Activated CD4-positive, alpha-beta T cell treated with anti-CD3 and anti-CD28 coated beads, Interleukin-2, amount 50 U/mL, for 1 hour (primary cell): Measurements from ENCODE around the gene CCT5.

Experiments used
- DNase-seq: peaks from one replicate; pipeline ENCODE4 v3.0.0-alpha.2; 2020

CCT5 gene

DNA sequence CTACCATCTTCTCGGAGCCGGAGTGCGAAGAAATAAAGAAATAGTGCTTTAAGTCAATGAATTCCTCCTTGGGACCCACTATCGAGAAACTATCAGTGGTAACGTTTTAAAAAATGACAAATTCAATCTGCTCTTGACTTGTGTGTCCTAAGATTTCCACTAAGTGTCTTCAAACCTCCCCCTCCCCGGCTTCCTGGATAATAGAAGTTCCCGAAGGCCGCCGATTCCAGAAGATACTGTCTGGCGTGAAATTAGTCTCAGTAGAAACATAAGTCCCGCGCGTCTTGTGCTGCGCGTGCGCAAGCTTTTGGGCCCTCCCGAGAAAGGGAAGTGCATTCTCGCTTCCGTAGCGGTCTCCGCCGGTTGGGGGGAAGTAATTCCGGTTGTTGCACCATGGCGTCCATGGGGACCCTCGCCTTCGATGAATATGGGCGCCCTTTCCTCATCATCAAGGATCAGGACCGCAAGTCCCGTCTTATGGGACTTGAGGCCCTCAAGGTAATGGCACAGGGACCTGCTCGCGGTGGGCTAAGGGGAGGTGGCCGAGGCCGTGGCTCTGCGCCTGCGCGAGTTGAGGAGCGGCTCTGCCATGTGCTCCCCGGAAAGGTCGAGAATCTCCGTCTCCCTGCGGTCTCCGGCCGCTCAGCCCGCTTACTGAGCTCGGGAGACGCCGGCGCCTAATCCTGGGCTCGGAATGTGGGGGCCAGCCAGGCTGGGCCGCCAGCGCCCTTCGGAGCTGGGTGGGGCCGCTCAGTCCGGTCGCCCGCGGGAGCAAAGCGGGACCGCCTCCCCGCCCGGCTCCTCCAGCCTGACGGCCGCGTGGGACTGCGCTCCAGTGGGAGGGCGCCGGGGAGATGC is at the start of gene CCT5:
TSS of gene CCT5 (plus strand) at position 333 of the 858 bp plus-strand sequence. CDS start at position 394, 61 bp downstream.
- peak; percentile 85 for DNase-seq

DNA sequence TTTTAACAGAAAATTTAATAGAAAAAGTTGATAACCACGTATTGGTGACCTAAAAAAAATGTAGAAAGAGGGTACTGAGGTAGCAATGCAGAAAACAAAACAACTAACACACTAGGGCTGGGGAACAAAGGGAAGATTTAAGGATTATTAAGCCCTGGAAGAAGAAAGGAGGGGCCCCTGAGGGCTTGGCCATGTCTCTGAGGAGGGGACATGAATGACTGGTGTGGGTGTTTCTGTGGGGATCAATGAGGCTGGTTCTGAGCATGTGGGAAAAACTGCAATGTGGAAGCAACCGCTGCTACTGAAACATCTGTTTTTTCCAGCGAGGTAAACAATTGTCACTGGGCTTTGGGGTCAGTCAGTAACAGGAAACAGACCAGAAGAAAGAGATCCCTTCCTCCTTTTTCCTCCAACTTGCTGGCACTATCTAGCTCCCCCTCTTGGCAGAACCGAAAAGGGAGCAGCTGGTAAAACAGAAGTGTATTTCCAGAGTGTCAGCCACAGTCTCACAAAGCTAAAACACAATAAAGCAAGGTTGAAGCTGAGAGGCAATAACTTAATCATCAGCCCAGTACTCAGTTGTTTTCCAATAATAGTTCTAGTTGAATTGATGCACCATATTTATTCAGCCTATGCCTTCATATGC is 48.7 kb upstream of the CCT5 start:
- no peak for DNase-seq

DNA sequence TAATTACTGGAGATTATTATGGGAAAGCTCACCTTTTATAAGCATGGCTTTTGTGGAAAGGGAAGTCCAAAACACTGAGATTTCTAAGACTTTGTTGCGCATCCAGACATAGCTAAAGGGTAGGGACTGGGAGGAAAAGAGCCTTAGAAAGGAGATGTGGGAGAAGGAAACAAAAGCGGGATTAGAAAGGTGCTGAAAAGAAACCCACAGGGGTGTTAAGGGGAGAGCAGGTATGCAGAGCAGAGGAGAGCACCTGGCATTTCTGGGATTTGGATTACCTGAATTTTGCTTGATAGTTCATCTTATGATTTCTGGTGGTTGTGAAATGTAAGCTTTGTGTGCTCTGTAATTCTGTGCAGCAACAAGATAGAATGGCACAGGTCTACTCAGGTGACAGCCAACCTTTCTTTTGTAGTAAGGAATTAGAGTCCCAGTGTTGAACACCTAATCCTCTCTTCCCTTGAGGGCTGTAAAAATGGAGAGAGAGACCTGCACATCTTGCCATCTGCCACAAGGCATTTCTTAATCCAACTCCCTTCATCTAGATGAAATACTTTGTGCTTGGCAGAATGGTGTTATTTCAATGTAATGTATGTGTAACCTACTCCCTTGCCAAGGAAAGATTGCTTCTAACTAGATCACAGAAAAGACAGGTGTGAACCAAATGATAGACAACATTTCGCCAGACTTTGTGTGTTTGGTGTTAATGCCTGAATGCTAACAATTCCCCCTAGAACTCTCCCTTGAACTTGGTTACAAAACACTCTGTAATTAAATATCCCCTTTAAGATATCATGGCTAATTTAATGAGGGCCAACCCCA is 47.8 kb upstream of the CCT5 start:
- no peak for DNase-seq

DNA sequence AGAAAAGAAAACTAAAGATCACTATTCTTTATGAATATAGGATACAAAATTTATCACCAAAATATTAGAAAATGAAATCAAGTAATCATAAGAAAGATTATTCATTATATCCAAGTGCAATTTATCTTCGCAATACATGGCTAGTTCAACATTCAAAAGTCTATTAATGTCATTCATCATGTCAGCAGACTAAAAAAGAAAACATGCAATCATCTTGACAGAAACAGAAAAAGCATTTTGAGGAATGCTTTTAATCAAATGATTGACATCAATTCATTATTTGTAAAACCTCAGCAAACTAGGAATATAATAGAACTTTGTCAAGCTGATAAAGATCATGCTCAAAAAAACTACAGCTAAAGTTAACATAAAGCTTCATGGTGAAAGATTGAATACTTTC is 41.1 kb upstream of the CCT5 start:
- DNase-seq: no peak

DNA sequence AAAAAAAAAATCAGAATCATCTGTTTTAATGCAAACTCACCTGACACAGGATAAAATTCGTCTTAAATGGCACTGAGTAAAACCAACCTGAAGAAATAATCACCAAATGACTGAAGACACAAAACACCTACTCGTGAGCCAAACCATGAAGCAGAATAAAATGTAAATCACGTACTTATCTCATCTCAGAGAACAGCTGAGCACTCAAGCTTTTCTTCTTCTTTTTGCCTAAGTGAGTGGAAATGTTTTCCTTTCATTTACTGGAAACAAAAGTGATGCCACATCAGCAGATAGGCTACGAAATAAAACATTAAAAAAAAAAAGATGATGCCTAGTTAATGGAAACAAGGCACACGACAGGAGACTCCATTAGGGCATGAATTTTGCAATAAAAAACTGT is 36.8 kb upstream of the CCT5 start:
- no peak for DNase-seq

DNA sequence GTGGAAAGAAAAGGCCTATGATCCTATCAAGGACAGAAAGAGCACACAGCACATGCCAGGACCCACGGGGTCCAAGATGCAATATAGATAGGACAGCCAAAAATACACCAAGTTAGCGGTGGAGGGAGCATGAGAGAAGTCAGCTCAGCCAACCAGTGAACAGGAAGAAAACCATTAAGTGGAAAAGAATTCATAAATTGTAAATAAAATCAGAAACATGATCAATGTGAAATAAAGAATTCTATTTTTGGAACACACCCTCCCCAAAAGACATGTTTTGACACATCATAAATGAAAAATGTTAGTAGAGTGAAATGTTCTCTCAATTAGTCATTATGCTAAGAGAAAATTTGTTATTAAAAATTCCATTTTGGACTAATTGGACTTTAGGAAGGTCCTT is 36.0 kb upstream of the CCT5 start:
- DNase-seq: no peak

DNA sequence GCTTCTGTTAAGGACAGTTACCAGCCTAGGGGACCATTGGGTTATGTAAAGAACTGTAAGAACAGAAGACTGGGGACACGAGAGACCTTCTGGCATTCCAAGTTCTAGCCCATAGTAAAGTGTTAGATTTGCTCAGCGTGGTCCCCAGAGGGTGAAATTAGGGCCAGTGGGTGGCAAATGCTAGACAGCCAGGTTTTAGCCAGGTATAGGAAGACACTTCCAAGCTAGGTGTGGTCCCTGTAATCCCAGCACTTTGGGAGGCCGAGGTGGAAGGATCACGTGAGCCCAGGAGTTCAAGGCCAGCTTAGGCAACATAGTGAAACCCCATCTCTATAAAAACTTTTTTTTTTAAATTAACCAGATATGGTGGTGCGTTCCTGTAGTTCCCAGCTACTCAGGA is 34.7 kb upstream of the CCT5 start:
- no peak for DNase-seq

DNA sequence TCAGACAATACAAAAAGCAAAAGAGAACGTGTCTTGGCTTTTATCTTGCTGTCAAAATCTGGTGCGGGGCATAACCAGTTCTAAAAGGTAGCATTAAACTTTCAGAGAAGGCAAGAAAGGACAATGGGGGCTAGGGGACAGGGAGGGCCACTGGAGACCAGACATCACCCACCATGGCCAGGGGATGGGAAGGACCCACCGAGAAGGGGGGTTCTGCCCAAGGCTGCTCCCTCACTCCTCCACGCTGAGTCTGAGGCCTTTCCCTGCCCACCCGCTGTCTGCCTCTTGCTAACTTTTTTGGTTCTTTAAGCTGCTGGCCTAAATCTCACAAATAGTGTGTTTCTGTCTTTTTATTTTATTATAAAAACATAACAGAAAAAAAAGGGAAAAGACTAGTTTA is 34.0 kb upstream of the CCT5 start:
- DNase-seq: no peak

DNA sequence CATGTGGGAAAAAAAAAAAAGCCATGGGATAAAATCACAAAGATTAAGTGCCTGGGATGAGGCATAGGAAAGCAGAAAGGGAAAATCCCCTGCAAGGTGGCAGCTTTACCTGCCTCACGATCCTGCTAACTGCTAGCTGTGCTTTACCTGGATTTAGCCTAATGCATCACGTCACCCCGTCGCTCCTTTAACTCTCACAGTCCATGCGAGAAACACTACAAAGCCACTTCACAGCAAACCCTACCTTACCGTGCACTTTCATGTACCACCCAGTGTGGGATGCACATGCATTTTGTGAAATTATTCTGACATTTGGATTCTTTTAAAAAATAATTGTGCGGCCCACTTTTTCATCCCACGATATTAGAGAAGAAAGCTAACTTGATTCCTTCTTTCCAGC is 31.4 kb upstream of the CCT5 start:
- no peak for DNase-seq

DNA sequence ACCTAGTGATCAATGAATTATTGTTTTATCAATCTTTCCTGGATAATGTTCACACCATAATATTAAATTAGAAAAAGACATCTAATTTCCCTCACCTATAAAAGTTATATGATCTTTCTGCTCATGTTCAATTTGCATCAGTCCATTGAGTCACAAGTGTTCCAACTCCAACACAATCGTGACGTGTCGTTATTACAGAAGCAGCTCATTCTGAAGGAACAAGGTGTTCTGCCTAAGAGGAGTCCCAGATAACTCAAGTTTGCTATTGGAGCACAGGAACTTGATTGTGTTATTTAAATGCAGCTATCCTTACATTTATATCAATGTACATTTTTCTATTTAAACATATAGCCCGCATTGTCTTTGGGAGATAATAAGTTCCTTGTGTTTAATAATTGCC is 31.0 kb upstream of the CCT5 start:
- DNase-seq: no peak

DNA sequence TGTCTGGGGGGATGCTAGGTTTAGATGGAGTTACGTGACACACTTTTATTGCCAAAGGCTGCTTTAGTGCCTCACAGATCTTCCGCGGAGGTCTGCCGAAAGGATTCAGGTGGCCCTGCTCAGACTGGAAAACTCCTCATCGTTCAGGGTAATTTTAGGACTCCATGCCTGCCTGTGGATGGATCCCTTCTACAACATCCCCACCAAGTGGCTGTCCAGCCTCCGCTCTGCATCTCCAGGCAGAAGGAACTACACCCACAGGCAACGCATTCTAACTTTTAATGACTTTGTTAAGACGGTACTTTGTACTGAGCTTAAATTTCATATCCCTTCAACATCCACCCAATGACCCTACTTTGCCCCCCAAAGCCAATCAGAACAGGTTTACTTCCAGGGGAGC is 29.8 kb upstream of the CCT5 start:
- DNase-seq: no peak

DNA sequence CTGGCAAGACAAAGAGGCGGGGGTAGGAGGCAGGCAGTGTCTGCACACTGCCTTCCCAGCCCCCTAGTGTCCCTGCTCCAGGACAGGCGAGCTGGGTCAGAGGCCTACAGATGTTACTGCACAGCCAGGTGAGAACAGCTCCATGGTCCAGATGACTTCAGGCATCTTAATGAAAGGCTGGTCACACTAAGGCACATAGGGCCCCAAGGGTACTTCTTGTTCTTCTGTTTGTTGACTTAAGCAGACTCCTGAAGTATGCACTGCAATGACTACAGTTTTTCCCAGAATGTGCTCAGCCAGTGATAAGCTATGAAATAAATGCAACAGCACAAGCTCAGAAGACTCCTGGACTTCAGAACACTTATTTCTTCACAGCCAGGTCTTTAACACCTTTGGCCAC is 27.8 kb upstream of the CCT5 start:
- DNase-seq: no peak

DNA sequence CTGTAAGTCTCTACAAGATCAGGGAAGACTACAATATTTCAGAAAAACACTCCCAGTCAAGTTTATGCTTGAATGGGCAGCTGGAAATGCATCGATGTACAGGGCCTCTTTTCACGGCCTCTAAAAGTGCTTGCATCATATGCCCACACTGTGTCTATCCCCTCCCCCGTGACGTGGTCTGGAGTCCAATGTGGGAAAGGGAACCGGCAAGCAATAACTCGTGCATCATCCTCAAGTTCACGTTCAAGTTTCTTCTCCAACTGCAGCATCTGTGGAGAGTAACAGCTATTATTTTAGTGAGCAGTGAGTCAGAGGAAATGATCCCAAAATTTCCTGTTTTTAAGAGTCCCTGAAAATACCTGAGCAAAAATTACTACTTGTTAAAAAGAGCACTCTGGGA is 22.7 kb upstream of the CCT5 start:
- DNase-seq: no peak

DNA sequence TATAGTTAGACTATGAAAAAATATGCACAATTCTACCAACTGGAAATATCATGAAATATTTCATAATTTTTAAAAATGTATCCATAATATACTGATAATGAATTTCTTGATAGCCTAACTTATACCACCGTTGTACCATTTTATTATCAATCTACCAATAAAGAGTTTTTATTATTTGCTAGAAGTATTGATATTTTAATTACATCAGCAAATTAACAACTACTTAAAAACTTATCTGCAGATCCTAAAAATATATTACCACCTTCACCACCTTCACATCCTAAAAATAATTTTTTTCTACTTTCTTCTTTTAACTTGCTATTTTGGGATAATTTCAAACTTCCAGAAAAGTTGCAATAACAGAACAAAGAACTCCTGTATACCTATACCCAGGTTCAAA is 21.8 kb upstream of the CCT5 start:
- DNase-seq: no peak

DNA sequence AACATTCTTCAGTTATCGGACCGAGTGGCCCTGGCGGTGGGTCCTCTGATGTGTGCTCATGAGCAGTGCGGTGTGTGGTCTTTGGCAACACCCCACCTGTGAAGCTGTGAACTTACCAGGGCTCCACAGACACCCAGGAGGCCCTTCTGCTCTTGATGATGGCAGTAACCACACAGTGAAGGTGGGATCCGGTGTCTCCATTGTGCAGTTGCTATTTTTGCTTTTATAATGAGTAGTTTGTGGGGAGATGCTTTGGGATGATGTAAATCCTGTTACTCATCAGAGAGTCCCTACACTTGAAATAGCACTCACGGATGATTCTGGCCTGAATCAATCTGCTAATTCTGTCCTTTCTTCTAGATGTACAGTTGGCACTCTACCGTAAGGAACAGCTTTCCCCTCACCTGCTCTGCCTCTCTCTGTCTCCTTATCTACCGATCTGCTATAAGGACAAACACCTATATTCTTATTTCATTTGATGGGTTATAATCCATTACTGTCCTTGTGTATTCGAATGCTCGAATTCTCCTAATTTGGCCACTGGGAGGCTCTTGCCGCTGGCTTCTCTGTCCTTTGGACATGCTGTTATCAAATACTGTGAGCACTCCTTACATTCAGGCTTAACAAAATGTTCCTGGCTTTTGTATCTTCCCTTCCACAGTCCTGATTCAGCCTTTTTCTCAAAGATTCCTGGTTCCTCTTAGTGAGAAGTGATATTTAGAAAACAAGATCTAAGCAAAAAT is 20.6 kb upstream of the CCT5 start:
- no peak for DNase-seq

DNA sequence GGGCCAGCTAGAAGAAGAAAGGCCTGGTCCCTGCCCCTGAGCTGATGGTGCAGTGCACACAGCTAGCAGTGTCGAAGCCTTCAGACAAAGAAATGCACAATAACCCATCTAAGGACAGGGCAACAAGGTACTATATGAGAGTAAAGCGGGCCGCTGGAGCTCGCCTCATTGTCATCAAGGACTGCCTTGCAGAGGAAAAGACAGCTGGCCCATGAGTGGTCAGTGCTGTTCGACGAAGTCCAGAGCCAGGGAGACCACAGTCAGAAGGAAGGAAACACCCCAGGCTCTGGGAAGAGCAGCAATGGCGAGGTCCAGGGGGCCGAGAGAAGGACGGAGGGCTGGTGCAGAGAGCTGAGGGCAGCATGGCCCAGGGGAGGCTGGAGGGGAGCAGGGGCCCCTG is 17.7 kb upstream of the CCT5 start:
- no peak for DNase-seq

DNA sequence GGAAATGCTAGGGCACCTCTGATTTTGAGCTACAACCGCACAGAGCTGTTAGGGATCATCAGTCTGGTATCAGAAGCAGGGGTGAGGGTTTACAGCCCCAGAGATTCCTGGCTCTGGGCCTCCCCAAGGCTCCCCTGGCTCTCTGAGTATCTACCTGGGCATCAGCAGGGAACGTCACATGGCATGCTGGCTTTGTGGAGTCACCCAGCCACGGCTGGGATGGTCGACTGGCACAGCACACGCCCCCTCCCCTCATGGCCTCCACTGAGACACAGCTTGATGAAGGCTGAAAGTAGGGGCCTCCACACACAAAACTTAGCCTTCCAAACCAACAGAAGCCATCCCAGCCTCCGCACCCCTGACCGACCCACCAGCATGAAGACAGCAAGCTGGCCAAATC is 17.1 kb upstream of the CCT5 start:
- no peak for DNase-seq

DNA sequence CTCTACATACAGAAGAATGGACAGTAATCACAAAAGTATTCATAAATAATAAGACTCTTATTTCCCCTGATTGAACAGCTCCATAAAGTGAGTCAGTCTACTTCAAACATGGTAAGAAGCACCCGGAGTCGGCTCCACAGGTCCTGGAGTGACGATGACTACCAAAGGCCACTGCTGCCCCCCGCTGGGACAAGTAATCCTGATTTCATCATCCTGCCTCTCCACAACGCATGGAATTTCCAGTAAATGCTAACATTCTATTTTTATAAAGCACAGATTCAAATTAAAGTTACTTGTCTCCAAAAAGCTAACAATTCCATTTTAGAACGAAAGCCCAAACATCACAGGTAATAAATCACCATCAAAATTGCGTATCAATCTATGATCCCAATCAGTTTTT is 16.6 kb upstream of the CCT5 start:
- no peak for DNase-seq

DNA sequence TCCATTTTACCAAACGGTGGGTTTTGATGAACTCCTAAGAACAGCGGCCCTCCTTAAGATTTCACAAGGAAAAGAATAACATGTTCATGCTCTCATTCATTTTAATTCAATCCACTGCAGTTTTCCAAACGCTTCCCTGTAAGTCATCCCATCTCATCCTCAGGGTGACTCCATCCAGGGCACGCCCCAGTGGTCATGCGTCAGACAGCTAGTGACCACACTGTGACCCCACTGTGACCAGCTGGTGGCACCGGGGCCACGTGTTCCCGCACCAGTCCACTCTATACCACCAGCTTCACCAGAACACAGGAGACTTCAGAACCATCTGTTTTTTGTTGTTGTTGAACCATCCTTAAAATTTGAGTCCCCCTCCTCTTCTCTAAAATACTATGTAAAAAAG is 14.7 kb upstream of the CCT5 start:
- DNase-seq: no peak

DNA sequence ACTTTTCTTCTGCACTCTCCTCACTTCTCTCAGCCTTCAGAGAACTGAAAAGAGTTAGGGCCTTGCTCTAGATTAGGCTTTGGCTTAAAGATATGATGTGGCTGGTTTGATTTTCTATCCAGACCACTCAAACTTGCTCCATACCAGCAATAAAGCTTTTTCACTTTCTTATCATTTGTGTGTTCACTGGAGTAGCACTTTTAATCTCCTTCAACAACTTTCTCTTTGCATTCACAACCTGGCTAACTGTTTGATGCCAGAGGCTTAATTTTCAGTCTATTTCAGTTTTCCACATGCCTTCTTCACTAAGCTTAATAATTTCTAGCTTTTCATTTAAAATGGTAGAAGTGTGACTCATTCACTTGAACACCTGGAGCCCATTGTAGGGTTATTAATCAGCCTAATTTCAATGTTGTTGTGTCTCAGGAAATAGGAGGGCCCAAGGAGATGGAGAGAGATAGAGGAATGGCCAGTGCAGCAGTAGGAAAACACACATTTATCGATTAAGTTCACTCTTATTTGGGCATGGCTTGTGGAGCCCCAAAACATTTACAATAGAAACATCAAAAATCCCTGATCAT is 6.3 kb upstream of the CCT5 start:
- no peak for DNase-seq

DNA sequence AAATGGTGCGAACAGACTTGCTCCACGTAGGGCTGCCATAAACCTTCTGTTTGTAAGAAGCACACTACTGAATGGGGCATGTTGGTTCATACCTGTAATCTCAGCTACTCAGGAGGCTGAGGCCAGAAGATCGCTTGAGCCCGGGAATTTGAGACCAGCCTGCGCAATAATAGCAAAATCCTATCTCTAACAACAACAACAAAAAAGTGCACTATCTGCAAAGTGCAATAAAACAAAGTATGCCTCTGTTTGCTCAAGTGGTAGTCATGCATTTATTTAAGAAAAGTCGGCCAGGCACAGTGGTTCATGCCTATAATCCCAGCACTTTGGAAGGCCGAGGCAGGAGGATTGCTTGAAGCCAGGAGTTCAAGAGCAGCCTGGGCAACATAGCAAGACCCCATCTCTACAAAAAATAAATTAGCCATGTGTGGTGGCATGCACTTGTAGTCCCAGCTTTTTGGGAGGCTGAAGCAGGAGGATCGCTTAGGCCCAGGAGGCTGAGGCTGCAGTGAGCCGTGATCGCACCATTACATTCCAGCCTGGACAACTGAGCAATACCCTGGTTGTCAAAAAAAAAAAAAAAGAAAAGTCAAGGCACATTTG is 5.6 kb upstream of the CCT5 start:
- no peak for DNase-seq

DNA sequence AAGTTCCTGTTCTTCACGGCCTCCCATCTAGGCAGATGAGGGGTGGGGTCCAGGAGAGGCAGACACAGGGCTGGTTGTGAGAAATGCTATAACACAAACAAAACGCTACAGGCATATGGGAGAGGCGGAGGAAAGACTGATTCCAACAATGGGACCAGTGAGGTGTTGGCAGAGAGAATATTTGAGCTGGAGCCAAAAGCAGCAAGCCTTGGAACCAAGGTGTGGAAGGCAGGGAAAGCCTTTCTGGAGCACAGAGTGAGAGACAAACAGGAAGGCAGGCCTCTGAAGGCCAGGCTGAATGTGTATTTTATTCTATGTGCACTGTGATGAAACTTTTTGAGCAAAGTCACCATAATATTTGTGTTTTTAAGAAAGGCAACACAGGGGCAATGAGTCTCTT is 3.3 kb upstream of the CCT5 start:
- DNase-seq: no peak
